H1 (cell line): Measurements from ENCODE around the gene SMG7. TPM values are rescaled to one million over a fixed set of nuclear protein-coding genes. Genes with fewer than 3 reads are reported as not detected.

Source experiments
- ATF3 ChIP-seq: IDR thresholded peaks from 2 replicates; pipeline ENCODE4 v1.6.1; 2011; ENCODE audit warnings: low read depth, mild to moderate bottlenecking, low read length; ENCODE audit not compliant: insufficient read depth
- CHD7 ChIP-seq: fragments of 300-600 bp; sonication (generic); IDR thresholded peaks from 2 replicates; pipeline ENCODE4 v1.7.1; 2012; ENCODE audit warnings: low read length, moderate library complexity, mild to moderate bottlenecking, inconsistent platforms; ENCODE audit not compliant: insufficient replicate concordance
- CTBP2 ChIP-seq: IDR thresholded peaks from 2 replicates; pipeline ENCODE4 v1.7.0; 2011; ENCODE audit warnings: borderline replicate concordance, mild to moderate bottlenecking, moderate library complexity, mixed read lengths, low read length; ENCODE audit not compliant: insufficient read depth, insufficient read length
- CTCF ChIP-seq, 3 experiments: IDR thresholded peaks; 1 replicate in 2 of 3; 2 replicates in 1 of 3; pipeline versions ENCODE4 v1.5.1 to v1.6.1; 2011; ENCODE audit warnings: low read length in 3 of 3, mild to moderate bottlenecking in 3 of 3, inconsistent platforms in 2 of 3, low read depth in 1 of 3, moderate library complexity in 1 of 3; ENCODE audit not compliant: insufficient read depth in 1 of 3; ENCODE audit errors: control extremely low read depth in 1 of 3
- KDM5A ChIP-seq: fragments of 200-600 bp; IDR thresholded peaks from 2 replicates; pipeline ENCODE4 v1.7.1; 2012; ENCODE audit warnings: mild to moderate bottlenecking, low read length, inconsistent platforms, mixed read lengths
- MAFK ChIP-seq: IDR thresholded peaks from 2 replicates; pipeline ENCODE4 v1.6.1; 2012; ENCODE audit warnings: low read depth, mild to moderate bottlenecking, improper control_type of control experiment, low read length
- TCF12 ChIP-seq: IDR thresholded peaks from 2 replicates; pipeline ENCODE4 v1.6.1; 2011; ENCODE audit warnings: low read depth, mild to moderate bottlenecking, low read length
- ZNF274 ChIP-seq: IDR thresholded peaks from 2 replicates; pipeline ENCODE4 v1.7.0; 2012; ENCODE audit warnings: low read length, borderline replicate concordance; ENCODE audit errors: extremely low read depth
- polyA plus RNA-seq, 7 experiments: library from polyadenylated mRNA; depleted of rRNA in 3 of 7; stranded (reverse) in 5 of 7; unstranded in 2 of 7; fragments of >200 nt in 5 of 7; fragments of 200-250 nt in 2 of 7; gene quantifications; 1 replicate in 5 of 7; 2 replicates in 1 of 7; 4 replicates in 1 of 7; pipeline versions ENCODE4 v1.2.1 to v1.2.3, GENCODE V29; 2011 to 2013; ENCODE audit warnings: missing spikeins in 2 of 7, mixed read lengths in 2 of 7
- total RNA-seq: library from RNA; stranded (reverse); fragmentation: NEBNext Ultra II Directional; extraction: Animal tissue kit (Norgen Biotek cat#: 25700); gene quantifications from 2 replicates; pipeline ENCODE4 v1.2.1, GENCODE V29; 2021

SMG7 gene
- total and polyA plus RNA-seq, 2 of the 8 experiments (the other 6 are each of a cell fraction or from before 2014, with no cell fraction given) = 39.3 to 65.6 TPM

- TF ChIP-seq CHD7 (no peak), KDM5A (no peak), CTCF (IDR thresholded peaks at IDR 0.05; ENCODE audit: control extremely low read depth in 1 of 3, insufficient read depth in 1 of 3, low read depth in 1 of 3, low read length in 3 of 3) (no peak), TCF12 (no peak), CTBP2 (no peak), ZNF274 (no peak), ATF3 (no peak), MAFK (no peak)
Measured at GRCh38 chr1:183572721-183573120, 100.4 kb downstream of the SMG7 start (continued).
